Mucosa of rectum (tissue), 2 donors: ENCODE measurements around the gene JAK1.
"Not testable (repeated sequence)": the region's sequence is repeated elsewhere in the genome, so short reads cannot be mapped to it uniquely, and the experiment has no call there.

Source experiments
- H3K27ac ChIP-seq, 2 donors: one replicate each; pipeline ENCODE4 v1.7.0; 2013; ENCODE audit warnings: inconsistent platforms in 2 of 2, low read depth in 2 of 2, low read length in 2 of 2
- H3K27me3 ChIP-seq, 2 donors: one replicate each; pipeline ENCODE4 v1.7.0; 2013; ENCODE audit warnings: low read length in 2 of 2; ENCODE audit not compliant: control insufficient read depth in 2 of 2, insufficient read depth in 2 of 2
- H3K36me3 ChIP-seq, 2 donors: one replicate each; pipeline ENCODE4 v1.7.0; 2013; ENCODE audit warnings: low read length in 2 of 2; ENCODE audit not compliant: control insufficient read depth in 2 of 2, insufficient read depth in 2 of 2
- H3K4me1 ChIP-seq, 2 donors: one replicate each; pipeline ENCODE4 v1.7.0; 2013; ENCODE audit warnings: low read length in 2 of 2, mild to moderate bottlenecking in 1 of 2; ENCODE audit not compliant: control insufficient read depth in 2 of 2, insufficient read depth in 2 of 2
- H3K4me3 ChIP-seq, 2 donors: one replicate each; pipeline ENCODE4 v1.7.0; 2013; ENCODE audit warnings: low read length in 2 of 2
- H3K9ac ChIP-seq, 2 donors: one replicate each; pipeline ENCODE4 v1.7.0; 2013; ENCODE audit warnings: low read length in 2 of 2, low read depth in 1 of 2, mild to moderate bottlenecking in 1 of 2
- H3K9me3 ChIP-seq, 2 donors: one replicate each; pipeline ENCODE4 v1.7.0; 2013; ENCODE audit warnings: low read length in 2 of 2; ENCODE audit not compliant: control insufficient read depth in 2 of 2
- donor health status: healthy.
- donor health status: Normal muscosa, but diverticular disease.

Gene JAK1

GRCh38 chr1:64925594-64925993 is 40.8 kb downstream of the JAK1 start:
- Histone ChIP-seq H3K4me3 (no peak overlapping the region), H3K27me3 (no peaks in the 10 kb centered on the region), H3K9ac (no peak overlapping the region), H3K4me1 (peaks cover 2 to 13% of the 10 kb centered on the region in 2 donors), H3K27ac (no peak overlapping the region), H3K36me3 (no peaks in the 10 kb centered on the region), H3K9me3 (no peaks in the 10 kb centered on the region)

DNA sequence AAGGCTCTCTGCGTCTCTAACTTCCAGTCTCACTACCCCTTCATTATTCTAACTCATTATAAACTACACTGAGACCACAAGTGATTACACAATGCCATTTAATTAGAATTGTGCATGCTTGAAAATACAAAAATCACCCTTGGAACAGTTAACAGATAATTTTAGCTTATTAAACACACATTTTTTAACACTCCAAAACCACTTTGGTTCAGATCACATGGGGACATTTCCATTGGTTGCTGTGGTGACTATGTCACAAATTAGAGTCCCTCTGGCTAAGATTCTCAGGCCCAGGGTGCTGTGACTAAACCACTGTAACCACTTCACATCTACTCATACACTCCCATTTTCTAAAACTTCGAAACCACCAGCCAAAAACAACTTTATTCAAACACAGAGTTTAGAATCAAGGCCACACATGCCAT is 43.0 kb downstream of the JAK1 start:
- peaks cover 2 to 13% of the 10 kb centered on the region in 2 donors for H3K4me1 ChIP-seq
- no peak overlapping the region for H3K9ac ChIP-seq
- H3K27ac ChIP-seq = no peak overlapping the region
- H3K36me3 ChIP-seq = no peaks in the 10 kb centered on the region
- H3K27me3 ChIP-seq = no peaks in the 10 kb centered on the region
- H3K4me3 ChIP-seq = no peak overlapping the region
- H3K9me3 ChIP-seq = no peaks in the 10 kb centered on the region

DNA sequence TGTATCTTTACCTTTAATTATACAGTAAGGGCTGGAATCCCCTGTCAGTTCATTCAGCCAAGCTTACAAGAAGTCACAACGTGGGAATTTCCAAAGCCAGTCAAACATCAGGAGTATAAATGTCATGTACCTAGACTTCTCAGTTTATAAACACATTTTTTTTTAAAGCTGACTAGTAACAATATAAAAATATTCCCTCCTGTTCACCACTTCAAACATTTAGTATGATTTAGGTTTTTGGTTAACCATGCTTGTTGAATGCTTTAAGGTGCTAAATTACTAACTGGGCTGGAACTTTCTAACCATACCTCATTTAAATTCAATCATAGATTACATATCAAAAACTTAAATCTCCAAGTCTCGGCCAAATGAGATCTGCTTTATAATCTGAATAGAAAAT is 44.0 kb downstream of the JAK1 start:
- H3K4me3 ChIP-seq = no peak overlapping the region
- no peaks in the 10 kb centered on the region for H3K36me3 ChIP-seq
- H3K27me3 ChIP-seq = no peaks in the 10 kb centered on the region
- no peak overlapping the region for H3K27ac ChIP-seq
- H3K4me1 ChIP-seq = peaks cover 10 to 20% of the 10 kb centered on the region in 2 donors
- H3K9ac ChIP-seq = no peak overlapping the region
- H3K9me3 ChIP-seq = no peaks in the 10 kb centered on the region

DNA sequence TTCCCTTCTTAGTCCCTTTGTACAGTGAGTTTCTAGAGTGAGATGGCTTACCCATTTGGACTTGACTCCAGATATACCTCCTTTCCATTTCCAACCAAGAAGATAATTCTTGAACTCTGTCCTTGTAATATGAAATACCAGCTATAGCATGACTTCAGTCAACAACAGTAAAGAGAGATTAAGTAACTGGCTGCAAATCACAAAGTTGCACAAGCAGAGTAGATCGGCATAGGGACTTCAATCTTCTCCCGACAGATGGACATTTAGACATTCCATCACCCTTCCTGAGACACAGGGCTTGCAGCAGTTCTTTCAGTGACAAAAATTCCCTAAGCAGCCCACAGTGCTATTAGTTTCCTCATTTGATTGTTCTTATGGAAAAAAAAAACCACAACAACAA is 44.6 kb downstream of the JAK1 start:
- no peaks in the 10 kb centered on the region for H3K36me3 ChIP-seq
- peaks cover 14 to 25% of the 10 kb centered on the region in 2 donors for H3K4me1 ChIP-seq
- no peak overlapping the region for H3K9ac ChIP-seq
- no peak overlapping the region for H3K27ac ChIP-seq
- no peak overlapping the region for H3K4me3 ChIP-seq
- no peaks in the 10 kb centered on the region for H3K27me3 ChIP-seq
- no peaks in the 10 kb centered on the region for H3K9me3 ChIP-seq

- H3K9me3 ChIP-seq = no peaks in the 10 kb centered on the region
- no peaks in the 10 kb centered on the region for H3K27me3 ChIP-seq
- no peak overlapping the region for H3K4me3 ChIP-seq
- peaks cover 20 to 32% of the 10 kb centered on the region in 2 donors for H3K4me1 ChIP-seq
- no peaks in the 10 kb centered on the region for H3K36me3 ChIP-seq
- H3K27ac ChIP-seq = no peak overlapping the region
- no peak overlapping the region for H3K9ac ChIP-seq
These were observed 45.3 kb downstream of the JAK1 start for GRCh38 chr1:64920941-64921589.

- not testable (repeated sequence) for H3K36me3 ChIP-seq, H3K9me3 ChIP-seq, H3K27me3 ChIP-seq, H3K27ac ChIP-seq, H3K4me3 ChIP-seq, H3K9ac ChIP-seq
- peaks cover 22 to 47% of the 10 kb centered on the region in 2 donors for H3K4me1 ChIP-seq
These were observed 47.2 kb downstream of the JAK1 start for GRCh38 chr1:64919120-64919519.

GRCh38 chr1:64917907-64918306 is 48.4 kb downstream of the JAK1 start:
- H3K4me1 ChIP-seq = peaks cover 26 to 43% of the 10 kb centered on the region in 2 donors
- no peaks in the 10 kb centered on the region for H3K36me3 ChIP-seq
- H3K27me3 ChIP-seq = no peaks in the 10 kb centered on the region
- H3K27ac ChIP-seq = peak overlapping the region in 1 of 2 donors; percentile 19
- no peak overlapping the region for H3K9ac ChIP-seq
- no peaks in the 10 kb centered on the region for H3K9me3 ChIP-seq
- no peak overlapping the region for H3K4me3 ChIP-seq

- Histone ChIP-seq H3K9ac (no peak overlapping the region), H3K4me3 (no peak overlapping the region), H3K27me3 (no peaks in the 10 kb centered on the region), H3K36me3 (no peaks in the 10 kb centered on the region), H3K27ac (peak overlapping the region in 1 of 2 donors; percentile 19), H3K4me1 (peaks cover 26 to 42% of the 10 kb centered on the region in 2 donors), H3K9me3 (no peaks in the 10 kb centered on the region)
These were observed 49.0 kb downstream of the JAK1 start for GRCh38 chr1:64917328-64917861.

- H3K9me3 ChIP-seq = no peaks in the 10 kb centered on the region
- no peaks in the 10 kb centered on the region for H3K36me3 ChIP-seq
- H3K27me3 ChIP-seq = no peaks in the 10 kb centered on the region
- H3K4me1 ChIP-seq = peaks cover 24 to 37% of the 10 kb centered on the region in 2 donors
- peak overlapping the region in 1 of 2 donors; percentile 2 for H3K9ac ChIP-seq
- peak overlapping the region; percentile 38 to 54 for H3K27ac ChIP-seq
- peak overlapping the region; percentile 37 to 39 for H3K4me3 ChIP-seq
These were observed 50.7 kb downstream of the JAK1 start for GRCh38 chr1:64915381-64916274.

DNA sequence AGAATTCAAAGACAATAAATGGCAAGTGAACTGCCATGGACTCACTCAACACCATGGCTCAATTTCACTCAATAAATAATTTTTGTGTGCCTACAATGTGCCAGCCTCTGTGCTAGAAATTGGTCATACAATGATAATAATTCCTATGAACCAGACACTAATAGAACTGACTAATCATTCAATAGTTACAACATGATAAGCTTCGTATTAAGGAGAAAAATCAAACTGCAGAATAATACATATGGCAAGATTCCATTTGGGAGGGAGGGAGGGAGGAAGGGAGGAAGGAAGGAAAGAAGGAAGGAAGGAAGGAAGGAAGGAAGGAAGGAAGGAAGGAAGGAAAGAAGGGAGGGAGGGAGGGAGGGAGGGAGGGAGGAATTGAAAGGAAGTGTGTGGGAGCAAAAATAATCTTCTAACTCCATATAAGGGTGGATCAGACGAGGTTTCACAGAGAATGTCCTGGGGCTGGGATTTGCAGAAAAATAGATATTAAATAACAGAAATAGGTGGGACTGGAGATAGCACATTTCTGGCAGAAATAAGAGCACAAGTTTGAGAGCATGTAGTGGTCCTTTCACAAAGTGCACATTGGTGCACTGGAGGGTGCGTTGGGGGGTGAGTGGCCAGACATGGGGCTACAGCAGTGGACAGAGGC is 52.9 kb downstream of the JAK1 start:
- Histone ChIP-seq H3K27ac (no peak overlapping the region), H3K4me3 (no peak overlapping the region), H3K9me3 (no peaks in the 10 kb centered on the region), H3K27me3 (no peaks in the 10 kb centered on the region), H3K9ac (no peak overlapping the region), H3K4me1 (peaks cover 24 to 45% of the 10 kb centered on the region in 2 donors), H3K36me3 (no peaks in the 10 kb centered on the region)
